Calu3 (cell line): ENCODE data around the gene THBS2. TPM values are rescaled to one million over a fixed set of nuclear protein-coding genes. Genes with fewer than 3 reads are reported as not detected.
"Not testable (repeated sequence)": the region's sequence is repeated elsewhere in the genome, so short reads cannot be mapped to it uniquely, and the experiment has no call there.

ENCODE experiments used
- BruUV-seq: library from RNA; stranded (reverse); fragments of 400-500 nt; replicated peaks from 2 replicates; lab custom pipeline; 2021; lab: Mats Ljungman, UMichigan
- CTCF ChIA-PET: fragments of 300-600 bp; sonication (Branson Sonifier 250); formaldehyde crosslinking; loops from one replicate; lab custom pipeline; 2022; ENCODE audit warnings: antibody characterized with exemption; lab: Charles Lee
- DNase-seq: peaks from one replicate; pipeline ENCODE4 v3.0.0; 2022
- H3K27ac Mint-ChIP-seq: one replicate; pipeline ENCODE4 v1.8.0; 2022; ENCODE audit warnings: mixed read lengths; ENCODE audit not compliant: unreplicated experiment
- H3K27me3 Mint-ChIP-seq: one replicate; pipeline ENCODE4 v1.8.0; 2022; ENCODE audit warnings: mixed read lengths; ENCODE audit not compliant: unreplicated experiment
- H3K36me3 Mint-ChIP-seq: one replicate; pipeline ENCODE4 v1.8.0; 2022; ENCODE audit warnings: mild to moderate bottlenecking, moderate library complexity, mixed read lengths; ENCODE audit not compliant: insufficient read depth, unreplicated experiment
- H3K4me1 Mint-ChIP-seq: one replicate; pipeline ENCODE4 v1.8.0; 2022; ENCODE audit warnings: mild to moderate bottlenecking, low read depth, mixed read lengths; ENCODE audit not compliant: unreplicated experiment
- H3K4me3 Mint-ChIP-seq: one replicate; pipeline ENCODE4 v1.8.0; 2022; ENCODE audit warnings: mild to moderate bottlenecking, low read depth, moderate library complexity, mixed read lengths; ENCODE audit not compliant: unreplicated experiment
- H3K9me3 Mint-ChIP-seq: one replicate; pipeline ENCODE4 v1.8.0; 2022; ENCODE audit warnings: low read depth, mixed read lengths; ENCODE audit not compliant: unreplicated experiment
- intact Hi-C: fragments of 100-400 bp; cut with micrococcal nuclease; formaldehyde crosslinking; loops from one replicate; pipeline ENCODE4 v1.10.0; 2022; ENCODE audit not compliant: unreplicated experiment
- total RNA-seq: library from RNA; stranded (reverse); gene quantifications from 2 replicates; pipeline ENCODE4 v1.2.3, GENCODE V29; 2022
- TF ChIP-seq, protein P1 (sequence below): fragments of 200-600 bp; IDR thresholded peaks from one replicate; pipeline ENCODE4 v1.8.0; 2022; ENCODE audit warnings: antibody characterized with exemption; ENCODE audit not compliant: unreplicated experiment

Gene THBS2
- total RNA-seq, 1 experiment from 2014 or later: not detected

DNA sequence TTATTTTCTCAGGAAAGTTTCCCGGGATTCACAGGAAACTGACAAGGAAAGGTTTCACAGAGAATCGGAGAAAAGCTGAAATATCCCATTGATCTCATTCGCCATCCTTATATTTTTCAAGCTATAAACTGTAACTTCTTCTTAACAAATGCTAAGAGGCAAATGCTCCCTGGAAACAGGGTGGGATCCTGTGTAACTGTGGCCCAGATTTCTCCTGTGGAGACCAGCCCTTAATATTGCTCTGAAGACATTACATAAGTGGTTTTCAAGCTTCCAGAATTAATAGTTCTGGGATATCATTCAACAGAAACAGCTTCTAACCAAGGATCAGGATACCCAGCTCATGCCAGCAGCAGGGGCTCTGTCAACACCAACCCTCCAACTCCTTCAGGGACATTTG lies 69.2 kb downstream of the THBS2 start:
- DNase-seq: no peak
- H3K4me3 Mint-ChIP-seq: no peak overlapping the region
- H3K9me3 Mint-ChIP-seq: no peaks in the 10 kb centered on the region
- H3K4me1 Mint-ChIP-seq: no peaks in the 10 kb centered on the region
- CTCF ChIA-PET: no interaction called here
- TF ChIP-seq, protein P1, sequence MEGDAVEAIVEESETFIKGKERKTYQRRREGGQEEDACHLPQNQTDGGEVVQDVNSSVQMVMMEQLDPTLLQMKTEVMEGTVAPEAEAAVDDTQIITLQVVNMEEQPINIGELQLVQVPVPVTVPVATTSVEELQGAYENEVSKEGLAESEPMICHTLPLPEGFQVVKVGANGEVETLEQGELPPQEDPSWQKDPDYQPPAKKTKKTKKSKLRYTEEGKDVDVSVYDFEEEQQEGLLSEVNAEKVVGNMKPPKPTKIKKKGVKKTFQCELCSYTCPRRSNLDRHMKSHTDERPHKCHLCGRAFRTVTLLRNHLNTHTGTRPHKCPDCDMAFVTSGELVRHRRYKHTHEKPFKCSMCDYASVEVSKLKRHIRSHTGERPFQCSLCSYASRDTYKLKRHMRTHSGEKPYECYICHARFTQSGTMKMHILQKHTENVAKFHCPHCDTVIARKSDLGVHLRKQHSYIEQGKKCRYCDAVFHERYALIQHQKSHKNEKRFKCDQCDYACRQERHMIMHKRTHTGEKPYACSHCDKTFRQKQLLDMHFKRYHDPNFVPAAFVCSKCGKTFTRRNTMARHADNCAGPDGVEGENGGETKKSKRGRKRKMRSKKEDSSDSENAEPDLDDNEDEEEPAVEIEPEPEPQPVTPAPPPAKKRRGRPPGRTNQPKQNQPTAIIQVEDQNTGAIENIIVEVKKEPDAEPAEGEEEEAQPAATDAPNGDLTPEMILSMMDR: no peak
- H3K36me3 Mint-ChIP-seq: no peaks in the 10 kb centered on the region
- no peaks in the 10 kb centered on the region for H3K27me3 Mint-ChIP-seq
- intact Hi-C loops: no loop called here
- no peak overlapping the region for H3K27ac Mint-ChIP-seq
- no TSS peak for BruUV-seq

DNA sequence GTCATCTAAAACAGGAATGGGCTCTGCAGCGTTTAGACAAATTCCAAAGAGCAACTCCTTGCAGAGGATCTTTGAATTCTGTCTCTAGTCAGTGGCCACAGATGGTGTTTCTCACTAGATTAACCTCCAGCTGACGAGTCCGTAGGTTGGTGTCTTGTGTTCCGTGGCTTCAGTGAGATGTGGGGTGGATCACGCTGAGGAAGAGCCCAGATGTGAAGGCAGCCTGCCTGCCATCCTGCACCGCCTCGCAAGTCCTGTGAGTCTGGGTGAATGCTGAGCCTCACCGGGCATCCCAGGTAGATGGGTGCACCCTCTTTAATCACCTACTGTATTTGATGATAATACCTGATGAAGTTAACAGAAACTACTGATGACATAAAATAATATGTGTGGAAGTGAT lies 70.4 kb downstream of the THBS2 start:
- Mint-ChIP-seq H3K36me3 (no peaks in the 10 kb centered on the region), H3K4me1 (no peaks in the 10 kb centered on the region), H3K27me3 (no peaks in the 10 kb centered on the region), H3K27ac (no peak overlapping the region), H3K4me3 (no peak overlapping the region), H3K9me3 (peaks cover 2% of the 10 kb centered on the region)
- CTCF ChIA-PET: no interaction called here
- DNase-seq: no peak
- BruUV-seq: no TSS peak
- intact Hi-C loops: no loop called here
- TF ChIP-seq, protein P1: no peak

DNA sequence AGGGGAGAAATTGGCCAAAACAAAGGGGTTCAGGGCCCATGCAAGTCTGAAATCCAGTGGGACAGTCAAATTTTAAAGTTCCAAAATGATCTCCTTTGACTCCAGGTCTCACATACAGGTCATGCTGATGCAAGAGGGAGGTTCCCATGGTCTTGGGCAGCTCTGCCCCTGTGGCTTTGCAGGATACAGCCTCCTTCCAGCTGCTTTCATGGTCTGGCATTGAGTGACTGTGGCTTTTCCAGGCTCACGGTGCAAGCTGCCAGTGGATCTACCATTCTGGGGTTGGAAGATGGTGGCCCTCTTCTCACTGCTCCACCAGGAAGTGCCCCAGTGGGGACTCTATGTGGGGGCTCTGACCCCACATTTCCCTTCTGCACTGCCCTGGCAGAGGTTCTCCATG lies 73.8 kb downstream of the THBS2 start:
- H3K4me1 Mint-ChIP-seq, H3K9me3 Mint-ChIP-seq, DNase-seq, H3K36me3 Mint-ChIP-seq, CTCF ChIA-PET, H3K27ac Mint-ChIP-seq, intact Hi-C loops, BruUV-seq, H3K27me3 Mint-ChIP-seq, H3K4me3 Mint-ChIP-seq: not testable (repeated sequence)

DNA sequence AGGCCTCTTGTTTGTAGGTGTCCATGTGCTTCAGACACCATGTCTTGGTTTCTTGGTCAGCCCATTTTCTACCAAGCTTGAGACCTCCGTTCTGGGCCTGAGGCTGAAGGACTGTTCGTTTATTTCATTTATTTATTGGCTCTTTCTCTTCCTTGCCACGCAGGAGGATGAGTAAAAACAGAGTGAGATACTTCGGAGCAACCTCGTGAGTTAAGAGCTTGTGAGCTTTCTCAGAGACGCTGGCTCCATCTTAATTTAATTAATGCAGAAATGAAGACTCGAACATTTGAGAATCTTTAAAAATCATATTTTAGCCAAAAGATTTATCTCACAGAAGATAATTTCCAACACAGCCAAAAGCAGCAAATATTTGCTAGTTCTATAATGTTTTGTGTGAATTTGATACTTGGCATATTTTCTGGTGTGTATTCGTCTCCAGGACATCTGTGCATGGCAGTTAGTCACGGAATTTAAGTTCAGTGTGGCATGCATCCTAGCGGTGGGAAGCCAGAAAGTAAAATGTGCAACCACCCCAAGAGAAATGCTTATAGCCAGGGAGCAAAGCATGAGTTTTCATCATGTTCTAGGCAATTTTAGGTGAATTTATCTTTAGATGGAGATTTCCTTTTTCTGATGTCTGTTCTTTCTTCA lies 76.0 kb downstream of the THBS2 start:
- TF ChIP-seq, protein P1: no peak
- Mint-ChIP-seq H3K4me1 (peaks cover 11% of the 10 kb centered on the region), H3K36me3 (peaks cover 17% of the 10 kb centered on the region), H3K27ac (no peak overlapping the region), H3K4me3 (no peak overlapping the region), H3K9me3 (peaks cover 2% of the 10 kb centered on the region), H3K27me3 (no peaks in the 10 kb centered on the region)
- intact Hi-C loops: no loop called here
- DNase-seq: no peak
- BruUV-seq: no TSS peak
- CTCF ChIA-PET: no interaction called here

DNA sequence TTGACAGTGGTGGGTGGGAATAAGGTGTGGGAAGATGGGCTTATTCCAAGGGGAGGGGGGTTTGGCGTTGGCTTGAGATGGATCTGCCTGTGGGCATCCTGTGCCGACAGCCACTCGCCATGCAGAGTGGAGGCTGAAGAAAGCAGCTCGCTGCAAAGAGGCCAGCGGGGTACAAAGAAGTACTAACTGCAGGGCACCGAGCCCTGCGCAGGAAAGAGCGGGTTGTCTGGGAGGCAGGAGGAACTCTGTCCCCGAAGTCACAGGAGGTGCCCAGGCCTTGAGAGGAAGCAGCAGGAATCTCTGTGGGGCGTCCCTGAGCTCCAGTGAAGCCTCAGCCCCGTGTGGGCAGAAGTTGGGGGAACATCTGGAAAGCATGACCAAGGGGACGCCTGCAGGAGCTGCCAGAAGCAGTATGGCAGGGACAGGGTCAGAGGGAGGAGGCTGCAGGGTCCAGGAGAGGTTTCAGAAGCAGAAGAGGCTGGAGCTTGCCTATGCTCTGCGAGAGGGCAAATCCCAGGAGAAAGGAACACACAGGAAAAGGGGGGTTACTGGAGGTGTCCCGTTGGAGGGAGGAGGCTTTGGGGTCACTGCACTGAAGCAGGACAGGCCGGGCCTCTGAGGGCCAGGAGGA lies 77.2 kb downstream of the THBS2 start:
- DNase-seq: no peak
- H3K9me3 Mint-ChIP-seq: peaks cover 2% of the 10 kb centered on the region
- BruUV-seq: no TSS peak
- H3K4me3 Mint-ChIP-seq: no peak overlapping the region
- H3K27me3 Mint-ChIP-seq: no peaks in the 10 kb centered on the region
- TF ChIP-seq, protein P1: no peak
- intact Hi-C loops: no loop called here
- H3K4me1 Mint-ChIP-seq: peaks cover 21% of the 10 kb centered on the region
- CTCF ChIA-PET: no interaction called here
- H3K27ac Mint-ChIP-seq: no peak overlapping the region
- H3K36me3 Mint-ChIP-seq: peaks cover 17% of the 10 kb centered on the region
